ENCODE measurements around the gene BCL7B. TPM values are rescaled to one million over a fixed set of nuclear protein-coding genes. Genes with fewer than 3 reads are reported as not detected.

BCL7B gene
- total RNA-seq, 2 donors from 2014 or later, result 64.7 to 71.6 TPM

DNA sequence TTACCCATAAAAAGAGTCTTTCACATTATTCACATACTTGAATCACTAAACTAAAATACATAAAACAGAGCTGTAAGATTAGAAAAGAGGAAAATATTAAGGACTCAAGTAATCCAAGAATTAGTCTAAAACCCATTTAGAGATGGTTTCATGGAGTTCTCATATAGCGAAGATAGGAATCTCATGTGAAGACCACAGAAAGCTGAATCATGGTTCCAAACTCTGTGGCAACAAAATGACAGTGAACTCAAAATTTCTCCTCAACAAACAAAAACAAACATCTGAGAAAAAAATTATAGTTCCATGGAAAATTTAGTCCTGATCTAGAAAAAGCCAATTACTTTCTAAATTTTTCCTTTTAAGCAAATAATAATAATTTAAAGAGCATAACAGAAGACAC, 70.0 kb downstream of the BCL7B start:
- H3K27ac Mint-ChIP-seq, result peak overlapping the region; percentile 84
- H3K36me3 Mint-ChIP-seq (ENCODE audit: insufficient read depth in 2 of 2), result peaks cover 2 to 34% of the 10 kb centered on the region in 2 donors
- H3K9me3 Mint-ChIP-seq, result no peaks in the 10 kb centered on the region
- DNase-seq, result no peak
- no peaks in the 10 kb centered on the region for H3K27me3 Mint-ChIP-seq (ENCODE audit: low read depth)
- H3K4me3 Mint-ChIP-seq, result no peak overlapping the region
- ATAC-seq (replicated peaks in 1 of 2), result no peak
- H3K4me1 Mint-ChIP-seq (ENCODE audit: low read depth), result no peaks in the 10 kb centered on the region

Other genes starting within 250 kb of the BCL7B start
- 10 to 100 TPM; 53.5 to 60.5 TPM for gene NSUN5, start 248.9 kb downstream of the BCL7B start, total RNA-seq
- not detected for gene TRIM50, start 229.6 kb downstream of the BCL7B start, total RNA-seq
- not detected for gene FKBP6, start 229.5 kb downstream of the BCL7B start, total RNA-seq
- under 1 TPM; 0.14 to 0.29 TPM for gene FZD9, start 123.9 kb downstream of the BCL7B start, total RNA-seq
- 100 to 1,000 TPM in 1 of 2 donors, 10 to 100 TPM in 1; 94.5 to 105 TPM for gene BAZ1B, start 35.4 kb downstream of the BCL7B start, total RNA-seq
- 10 to 100 TPM; 27.7 to 29.6 TPM for gene TBL2, start 20.9 kb upstream of the BCL7B start, total RNA-seq
- gene MLXIPL, start 66.8 kb upstream of the BCL7B start, total RNA-seq, result under 1 TPM in 1 of 2 donors, not detected in 1; 0.14 TPM
- under 1 TPM; 0.70 to 0.95 TPM for gene VPS37D, start 110.1 kb upstream of the BCL7B start, total RNA-seq
- 1 to 10 TPM; 4.3 to 5.8 TPM for gene DNAJC30, start 125.8 kb upstream of the BCL7B start, total RNA-seq
- 10 to 100 TPM; 87.0 to 90.9 TPM for gene BUD23, start 125.9 kb upstream of the BCL7B start, total RNA-seq
- 10 to 100 TPM; 28.6 to 37.5 TPM for gene STX1A, start 162.0 kb upstream of the BCL7B start, total RNA-seq
- gene ABHD11, start 181.1 kb upstream of the BCL7B start, total RNA-seq, result 10 to 100 TPM; 10.2 to 12.2 TPM
- gene CLDN3, start 212.6 kb upstream of the BCL7B start, total RNA-seq, result not detected

Data from activated T-cell treated with anti-CD3 and anti-CD28 coated beads, Interleukin-2, amount 50 U/mL, for 72 hours (primary cell).